ENCODE results near the gene SHISA7.

Gene SHISA7

GRCh38 chr19:55444646-55445045, 1.5 kb upstream of the SHISA7 start:
- DNase-seq = no peak

GRCh38 chr19:55443824-55444480, 852 bp upstream of the SHISA7 start:
- DNase-seq = no peak

DNA sequence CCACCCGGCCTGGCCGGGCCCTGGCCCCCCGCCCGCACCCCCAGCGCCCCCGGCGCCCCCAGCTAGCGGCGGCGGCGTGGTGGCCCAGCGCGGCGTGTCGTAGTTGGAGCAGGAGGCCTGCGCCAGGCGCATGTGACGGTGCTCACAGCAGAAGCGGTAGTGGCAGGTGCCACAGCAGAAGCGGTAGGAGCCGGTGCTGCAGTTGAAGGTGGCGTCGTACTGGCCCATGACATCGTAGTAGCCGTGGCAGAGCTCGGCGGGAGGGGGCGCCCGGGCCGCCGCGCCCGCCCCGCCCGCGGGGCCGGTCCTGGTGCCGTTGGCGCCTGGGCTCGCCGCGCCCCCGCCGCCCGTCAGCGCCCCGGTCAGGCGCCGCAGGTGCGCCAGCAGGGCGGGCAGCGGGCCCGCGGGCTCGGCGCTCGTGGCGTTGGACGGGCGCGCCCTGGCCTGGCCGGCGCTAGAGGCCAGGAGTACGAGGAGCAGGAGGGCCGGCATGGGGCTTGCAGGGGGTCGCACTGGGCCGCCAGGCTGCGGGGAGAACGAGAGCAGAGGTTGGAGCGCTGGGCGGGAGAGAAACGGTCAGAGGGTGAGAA, 633 bp downstream of the SHISA7 start:
- peak; percentile 71 for DNase-seq

DNA sequence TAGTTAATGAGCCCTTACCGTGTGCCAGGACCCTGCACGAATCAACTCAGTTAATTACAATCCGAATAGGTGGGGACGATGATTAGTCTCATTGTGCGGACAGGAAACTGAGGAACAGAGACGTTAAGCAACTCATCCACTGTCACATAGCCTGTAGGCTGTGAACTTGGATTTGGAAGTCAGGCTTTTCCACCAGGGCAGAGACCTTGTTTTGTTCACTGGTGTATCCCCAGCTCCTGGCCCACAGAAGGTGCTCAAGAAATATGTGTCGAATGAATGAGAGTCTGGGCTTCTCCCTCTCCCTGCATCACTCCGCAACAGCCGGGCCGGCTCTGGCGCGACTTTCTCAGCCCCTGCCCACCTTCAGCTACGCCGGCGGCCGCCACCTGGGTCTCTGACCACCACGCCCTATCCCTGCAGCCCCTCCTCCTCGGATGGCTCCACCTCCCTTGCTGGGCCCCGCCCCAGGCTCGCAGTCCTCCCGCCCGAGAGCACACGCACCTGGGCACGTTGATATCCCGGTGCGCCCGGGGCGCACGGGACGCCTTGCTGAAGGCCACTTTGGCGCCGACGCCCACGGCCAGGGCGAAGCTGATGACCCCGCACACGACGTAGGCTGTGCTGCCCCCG, 1.3 kb downstream of the SHISA7 start:
- peak; percentile 81 for DNase-seq

DNA sequence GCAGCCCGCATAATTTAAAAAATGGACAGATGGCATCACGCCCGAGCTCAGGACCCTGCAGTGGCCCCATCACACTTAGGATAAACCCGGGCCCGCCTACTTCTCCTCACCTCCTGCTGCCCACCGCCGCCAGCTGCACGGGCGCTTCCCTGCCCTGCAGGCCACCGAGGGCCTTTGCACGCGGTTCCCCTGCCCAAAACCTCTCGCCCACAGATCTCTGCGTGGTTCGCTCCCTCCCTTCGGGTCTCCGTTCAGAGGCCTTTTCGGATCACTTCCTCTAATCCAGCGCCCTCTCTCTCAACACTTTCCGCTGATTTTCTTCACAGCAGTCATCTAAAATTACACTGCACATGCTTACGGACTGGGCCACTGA, 1.8 kb downstream of the SHISA7 start:
- peak; percentile 68 for DNase-seq

DNA sequence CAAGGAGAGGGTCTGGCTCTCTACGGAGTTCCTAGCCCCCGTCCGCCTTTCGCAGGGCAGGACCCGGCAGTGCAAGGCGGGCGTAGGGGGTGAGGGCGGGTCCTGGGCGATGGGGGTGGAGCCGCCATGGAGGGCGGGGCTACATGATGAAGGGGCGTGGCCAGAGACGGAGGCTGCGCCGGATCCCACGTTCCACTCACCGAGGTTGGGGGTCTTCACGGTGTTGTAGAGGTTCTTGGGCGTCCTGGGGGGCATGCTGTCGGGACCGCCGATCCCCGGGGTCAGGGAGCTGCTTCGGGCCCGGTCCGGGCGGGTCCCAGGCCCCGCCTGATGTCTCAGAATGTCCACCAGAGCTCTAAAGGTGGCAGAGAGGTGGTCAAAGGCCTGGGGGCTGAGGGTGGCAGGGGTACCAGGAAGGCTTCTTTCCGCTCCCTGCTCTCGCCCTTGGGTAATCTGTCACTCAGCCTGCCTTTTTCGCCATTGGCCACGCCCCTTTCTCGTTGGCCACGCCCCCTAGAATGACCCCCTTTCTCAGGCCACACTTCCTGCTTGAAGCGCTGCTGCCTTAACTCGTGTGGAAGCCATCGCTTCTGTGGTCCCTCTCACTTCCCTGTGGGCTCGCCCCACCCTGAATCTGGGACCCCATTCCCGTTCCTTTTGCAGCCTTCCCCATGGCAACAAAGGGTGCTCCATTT, 2.5 kb downstream of the SHISA7 start:
- peak; percentile 42 for DNase-seq

DNA sequence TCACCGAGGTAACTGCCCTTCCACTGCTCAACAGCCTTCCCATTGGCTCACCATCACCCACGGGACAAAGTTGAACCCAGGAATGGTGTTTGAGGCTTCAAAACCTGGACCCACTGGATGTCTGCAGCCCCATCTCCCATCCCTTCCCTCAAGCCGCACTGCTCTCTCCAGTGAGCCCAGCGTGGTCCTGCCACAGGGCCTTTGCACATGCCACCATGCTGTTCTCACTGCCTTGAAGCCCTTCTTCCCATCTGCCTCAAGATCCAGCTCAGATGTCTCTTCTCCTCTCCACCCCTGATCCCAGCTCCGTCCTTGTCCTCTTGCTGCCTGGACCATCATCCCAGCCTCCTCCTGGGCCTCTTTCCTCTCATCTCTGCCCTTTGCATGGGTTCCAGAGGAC, 4.0 kb downstream of the SHISA7 start:
- no peak for DNase-seq

DNA sequence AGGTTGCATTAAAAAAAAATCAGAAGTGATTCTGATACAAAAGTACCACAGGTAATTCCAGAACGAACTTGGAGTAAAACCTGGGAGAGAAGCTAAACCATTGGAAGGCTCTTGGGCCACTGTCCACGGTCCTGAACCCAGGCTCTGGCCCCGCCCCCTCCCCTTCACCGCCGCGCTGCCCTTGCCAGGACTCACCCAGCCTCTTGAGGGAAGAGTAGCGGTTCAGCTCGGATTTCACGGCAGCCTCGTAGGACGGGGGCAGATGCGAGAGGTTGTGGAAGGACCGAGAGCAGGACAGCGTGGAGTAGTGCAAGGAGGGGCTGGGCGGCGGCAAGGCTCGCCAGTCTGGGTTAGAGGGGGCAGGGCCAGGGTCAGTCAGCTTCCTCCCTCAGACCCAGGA, 5.7 kb downstream of the SHISA7 start:
- peak; percentile 72 for DNase-seq

DNA sequence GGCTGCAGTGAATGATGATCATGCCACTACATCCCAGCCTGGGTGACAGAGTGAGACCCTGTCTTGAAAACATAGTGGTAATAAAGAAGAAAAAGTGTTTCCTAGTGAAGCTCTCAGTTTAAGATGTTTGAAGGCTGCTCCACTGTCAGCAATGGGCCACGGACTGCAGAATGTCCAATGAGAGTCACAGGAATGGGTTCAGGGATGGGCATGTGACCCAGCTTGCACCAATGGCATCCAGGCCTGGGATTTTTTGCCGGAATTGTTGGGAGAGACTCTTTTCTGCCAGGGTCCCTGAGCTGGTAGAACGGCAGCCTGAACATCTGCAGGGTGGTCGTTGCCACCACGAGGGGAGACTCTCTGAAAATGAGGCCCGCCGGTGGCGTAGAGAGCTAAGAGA, 6.3 kb downstream of the SHISA7 start:
- no peak for DNase-seq

GRCh38 chr19:55435020-55435419, 8.1 kb downstream of the SHISA7 start:
- DNase-seq = no peak

GRCh38 chr19:55434356-55434919, 8.7 kb downstream of the SHISA7 start:
- no peak for DNase-seq

GRCh38 chr19:55433292-55433691, 9.8 kb downstream of the SHISA7 start:
- no peak for DNase-seq

DNA sequence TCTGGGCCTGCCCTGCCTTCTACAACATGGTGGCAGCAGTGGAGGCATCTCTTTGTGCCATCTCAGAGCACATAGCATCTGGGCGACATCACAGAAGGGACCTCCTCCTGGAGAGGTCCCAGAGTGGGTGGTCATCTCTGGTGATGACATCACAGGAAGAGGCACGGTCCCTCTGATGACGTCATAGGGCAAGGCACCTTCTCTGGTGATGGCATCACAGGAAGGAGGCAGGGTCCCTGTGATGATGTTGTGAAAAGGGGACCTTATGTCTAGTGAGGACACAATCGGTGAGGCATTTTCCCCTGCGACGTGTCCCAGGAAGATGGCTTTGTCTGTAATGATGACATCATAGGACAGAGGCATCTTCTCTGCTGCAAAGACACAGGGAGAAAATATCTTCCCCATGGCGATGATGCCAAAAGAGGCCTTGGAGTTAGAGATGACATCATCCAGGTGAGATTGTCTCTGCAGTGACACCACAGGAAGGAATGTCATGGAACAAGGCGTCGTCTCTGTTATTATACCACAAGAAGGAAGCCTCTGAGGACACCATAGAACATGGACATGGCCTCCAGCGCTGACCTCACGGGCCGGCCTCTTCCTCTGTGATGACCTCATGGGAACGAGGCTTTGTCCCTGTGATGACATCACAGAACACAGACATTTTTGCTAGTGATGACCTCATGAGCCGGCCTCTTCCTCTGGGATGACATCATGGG, 10.7 kb downstream of the SHISA7 start:
- no peak for DNase-seq

GRCh38 chr19:55431183-55431582, 11.9 kb downstream of the SHISA7 start:
- DNase-seq = no peak

DNA sequence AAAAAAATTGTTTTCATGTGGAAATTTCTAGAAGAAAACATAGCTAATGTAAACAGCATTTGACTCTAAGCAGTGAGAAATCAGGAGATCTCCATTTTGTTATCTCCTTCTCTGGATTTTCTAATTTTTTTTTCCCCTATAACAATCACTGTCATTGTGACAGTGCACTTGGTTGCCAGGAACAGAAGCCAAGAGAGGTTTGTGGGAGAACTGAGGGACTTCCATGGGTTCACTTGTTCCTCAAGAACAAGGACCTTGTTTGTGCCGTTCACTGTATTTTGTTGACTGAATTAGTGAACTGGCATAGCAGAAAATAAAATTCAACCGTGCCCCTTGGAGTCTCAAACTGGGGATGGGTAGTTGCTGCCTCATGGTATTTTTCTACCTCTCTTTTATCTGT, 17.1 kb downstream of the SHISA7 start:
- DNase-seq = no peak

GRCh38 chr19:55424518-55424917, 18.6 kb downstream of the SHISA7 start:
- DNase-seq = no peak

DNA sequence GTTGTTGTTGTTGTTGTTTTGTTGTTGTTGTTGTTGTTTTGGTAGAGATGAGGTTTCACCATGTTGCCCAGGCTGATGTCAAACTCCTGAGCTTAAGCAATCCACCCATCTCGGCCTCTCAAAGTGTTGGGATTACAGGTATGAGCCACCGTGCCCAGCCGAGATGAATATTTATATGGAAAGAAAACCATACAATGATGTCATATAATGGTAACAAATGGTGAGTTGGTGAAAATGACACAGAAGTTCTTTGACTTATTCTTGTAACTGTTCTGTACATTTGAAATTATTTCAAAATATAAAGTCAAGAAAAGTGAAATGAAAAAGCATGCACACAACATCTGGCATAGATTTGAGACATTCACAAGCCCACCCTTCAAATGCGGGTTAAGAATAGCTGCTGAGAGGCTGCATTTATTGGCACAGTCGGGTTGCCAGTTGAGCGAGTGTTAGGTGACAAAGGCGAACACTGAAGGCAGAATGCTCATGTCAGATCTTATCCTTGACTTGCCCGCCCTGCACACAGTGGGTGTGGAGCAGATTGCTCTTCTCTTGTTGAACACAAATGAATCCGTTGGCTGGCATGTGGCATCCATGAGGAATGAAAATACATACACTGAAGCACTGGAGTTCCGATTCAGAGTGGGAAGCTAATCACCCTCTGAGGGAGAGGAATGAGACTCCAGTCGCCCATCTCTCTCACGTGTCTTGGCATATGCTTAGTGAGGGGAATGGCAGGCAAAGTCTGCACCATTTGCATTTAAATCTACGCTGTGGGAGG, 19.7 kb downstream of the SHISA7 start:
- DNase-seq = no peak

GRCh38 chr19:55421281-55421680, 21.8 kb downstream of the SHISA7 start:
- DNase-seq = peak; percentile 53

- no peak for DNase-seq
Measured at GRCh38 chr19:55419624-55420236, 23.4 kb downstream of the SHISA7 start.

GRCh38 chr19:55419103-55419502, 24.0 kb downstream of the SHISA7 start:
- peak; percentile 51 for DNase-seq

GRCh38 chr19:55418185-55418584, 24.9 kb downstream of the SHISA7 start:
- peak; percentile 65 for DNase-seq

GRCh38 chr19:55410168-55410567, 32.9 kb downstream of the SHISA7 start:
- DNase-seq = no peak
